ENCODE data around the gene AFAP1L2. TPM values are rescaled to one million over a fixed set of nuclear protein-coding genes. Genes with fewer than 3 reads are reported as not detected.

AFAP1L2 gene
- total RNA-seq, 4 donors from 2014 or later, result 6.5 to 35.5 (median 12.9) TPM

DNA sequence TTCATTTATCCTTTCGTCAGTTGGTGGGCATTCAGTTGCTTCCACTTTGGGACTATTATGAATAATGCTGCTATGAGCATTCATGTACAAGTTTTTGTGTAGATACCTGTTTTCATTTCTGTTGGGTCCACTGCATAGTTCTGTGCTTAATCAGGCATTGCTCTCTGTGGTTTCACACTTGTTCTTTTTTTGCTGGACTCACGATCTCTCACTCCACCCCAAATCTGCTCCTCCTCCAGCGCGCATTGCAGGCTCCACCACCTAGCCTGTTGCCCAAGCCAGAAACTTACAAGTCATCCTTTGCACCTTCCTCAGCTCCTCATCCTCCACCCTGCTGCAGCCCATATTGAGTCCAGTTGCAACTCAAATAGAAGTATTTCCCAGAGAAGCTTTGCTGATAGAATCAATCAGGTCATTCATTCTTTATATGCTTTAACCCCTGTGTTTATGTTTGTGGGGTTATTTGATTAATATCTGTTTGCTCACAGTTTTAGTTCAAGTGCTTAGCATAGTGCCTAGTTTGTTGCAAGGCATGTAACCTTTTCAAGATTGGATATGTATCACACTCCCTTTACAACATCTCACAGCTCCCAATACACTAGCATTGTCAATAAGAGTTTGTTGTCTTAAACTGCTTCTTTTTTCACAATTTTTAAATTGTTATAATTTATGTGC lies 16.6 kb upstream of the AFAP1L2 start:
- no peak for TF ChIP-seq POLR2A (IDR thresholded peaks at IDR 0.05)
- TF ChIP-seq, protein P1, sequence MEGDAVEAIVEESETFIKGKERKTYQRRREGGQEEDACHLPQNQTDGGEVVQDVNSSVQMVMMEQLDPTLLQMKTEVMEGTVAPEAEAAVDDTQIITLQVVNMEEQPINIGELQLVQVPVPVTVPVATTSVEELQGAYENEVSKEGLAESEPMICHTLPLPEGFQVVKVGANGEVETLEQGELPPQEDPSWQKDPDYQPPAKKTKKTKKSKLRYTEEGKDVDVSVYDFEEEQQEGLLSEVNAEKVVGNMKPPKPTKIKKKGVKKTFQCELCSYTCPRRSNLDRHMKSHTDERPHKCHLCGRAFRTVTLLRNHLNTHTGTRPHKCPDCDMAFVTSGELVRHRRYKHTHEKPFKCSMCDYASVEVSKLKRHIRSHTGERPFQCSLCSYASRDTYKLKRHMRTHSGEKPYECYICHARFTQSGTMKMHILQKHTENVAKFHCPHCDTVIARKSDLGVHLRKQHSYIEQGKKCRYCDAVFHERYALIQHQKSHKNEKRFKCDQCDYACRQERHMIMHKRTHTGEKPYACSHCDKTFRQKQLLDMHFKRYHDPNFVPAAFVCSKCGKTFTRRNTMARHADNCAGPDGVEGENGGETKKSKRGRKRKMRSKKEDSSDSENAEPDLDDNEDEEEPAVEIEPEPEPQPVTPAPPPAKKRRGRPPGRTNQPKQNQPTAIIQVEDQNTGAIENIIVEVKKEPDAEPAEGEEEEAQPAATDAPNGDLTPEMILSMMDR (IDR thresholded peaks at IDR 0.05), result no peak
- no peaks in the 10 kb centered on the region for H3K4me1 ChIP-seq
- no peaks in the 10 kb centered on the region for H3K27me3 ChIP-seq
- peak in 1 of 3 donors; percentile 19 for DNase-seq
- H3K27ac ChIP-seq, result no peak overlapping the region
- H3K9me3 ChIP-seq, result no peaks in the 10 kb centered on the region
- no peaks in the 10 kb centered on the region for H3K36me3 ChIP-seq
- H3K4me3 ChIP-seq, result no peak overlapping the region

GRCh38 chr10:114418109-114418508 lies 13.8 kb upstream of the AFAP1L2 start:
- TF ChIP-seq, protein P1 (IDR thresholded peaks at IDR 0.05), result no peak
- TF ChIP-seq POLR2A (IDR thresholded peaks at IDR 0.05), result no peak
- DNase-seq, result no peak
- H3K27ac ChIP-seq, result no peak overlapping the region
- no peaks in the 10 kb centered on the region for H3K27me3 ChIP-seq
- no peaks in the 10 kb centered on the region for H3K36me3 ChIP-seq
- no peaks in the 10 kb centered on the region for H3K9me3 ChIP-seq
- H3K4me1 ChIP-seq, result no peaks in the 10 kb centered on the region
- H3K4me3 ChIP-seq, result no peak overlapping the region

DNA sequence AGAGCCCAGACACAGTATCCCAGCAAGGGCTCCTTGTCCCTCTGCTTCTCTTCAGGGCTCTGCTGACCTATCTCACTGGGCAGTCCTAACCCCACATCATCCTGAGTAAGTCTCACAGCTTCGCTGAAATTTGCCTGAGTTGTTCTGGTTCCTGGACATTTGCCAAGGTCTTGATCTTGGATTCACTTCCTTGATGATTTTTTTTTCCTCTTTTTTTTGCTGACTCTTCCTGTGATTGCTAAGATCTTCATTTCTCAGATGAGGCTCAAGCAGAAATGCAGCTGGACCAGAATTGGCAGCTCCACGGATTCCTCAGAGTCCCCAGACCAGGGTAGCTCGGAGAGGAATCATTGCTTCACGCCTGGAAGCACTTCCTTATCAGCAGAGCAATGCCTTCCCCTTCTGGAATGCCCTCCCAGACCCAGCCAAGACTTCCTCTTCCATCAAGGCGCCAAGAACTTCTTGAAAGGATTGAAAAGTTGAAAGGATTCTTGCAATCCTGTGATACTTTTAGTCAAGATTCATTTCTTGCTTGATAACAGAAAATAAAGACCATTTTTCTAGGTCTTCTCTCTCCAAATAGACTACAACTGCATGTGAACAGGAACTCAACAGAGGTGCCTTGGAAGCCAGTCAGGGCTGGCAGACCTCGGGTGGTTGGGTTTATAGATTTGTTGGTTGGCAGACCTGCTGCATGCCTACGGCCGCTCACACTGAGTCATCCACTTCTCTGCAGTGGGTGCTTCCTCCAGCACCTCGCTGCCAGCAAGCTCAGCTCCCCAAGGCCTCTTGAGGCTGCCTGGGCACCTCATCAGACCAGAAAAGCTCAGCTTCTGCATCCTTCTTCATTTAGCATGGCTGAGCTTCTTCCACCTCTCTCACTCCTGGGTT lies 8.8 kb upstream of the AFAP1L2 start:
- Histone ChIP-seq H3K36me3 (no peaks in the 10 kb centered on the region), H3K4me3 (no peak overlapping the region), H3K27ac (no peak overlapping the region), H3K4me1 (no peaks in the 10 kb centered on the region), H3K9me3 (no peaks in the 10 kb centered on the region), H3K27me3 (no peaks in the 10 kb centered on the region)
- DNase-seq, result peak in 1 of 3 donors; percentile 43
- TF ChIP-seq POLR2A (IDR thresholded peaks at IDR 0.05), result no peak
- TF ChIP-seq, protein P1 (IDR thresholded peaks at IDR 0.05), result no peak

DNA sequence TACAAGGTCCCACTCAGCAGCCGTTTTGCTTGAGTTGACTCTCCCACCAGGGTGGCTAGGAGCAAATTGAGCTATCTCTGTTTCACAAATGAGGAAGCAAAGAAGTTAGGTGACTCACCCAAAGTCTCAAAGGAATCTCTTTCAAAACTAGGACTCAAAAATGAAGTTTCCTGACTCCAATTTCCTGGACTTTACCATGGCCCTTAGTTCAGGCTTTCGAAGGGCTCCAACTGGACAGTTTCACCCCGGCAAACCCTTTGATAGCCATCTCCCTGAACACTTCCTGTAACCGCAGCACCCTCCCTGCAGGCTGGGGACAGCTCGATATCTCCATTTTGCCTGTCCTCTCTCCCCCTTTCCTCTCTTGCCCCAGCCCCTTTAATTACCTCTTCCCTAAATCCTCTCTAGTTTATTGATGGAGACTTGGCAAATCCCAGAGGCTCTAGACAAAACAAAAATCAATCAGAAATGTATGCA lies 4.7 kb upstream of the AFAP1L2 start:
- no peak overlapping the region for H3K27ac ChIP-seq
- no peaks in the 10 kb centered on the region for H3K36me3 ChIP-seq
- H3K27me3 ChIP-seq, result no peaks in the 10 kb centered on the region
- no peaks in the 10 kb centered on the region for H3K9me3 ChIP-seq
- TF ChIP-seq, protein P1 (IDR thresholded peaks at IDR 0.05), result no peak
- TF ChIP-seq POLR2A (IDR thresholded peaks at IDR 0.05), result no peak
- H3K4me1 ChIP-seq, result peaks cover 0 to 2% (median 0%) of the 10 kb centered on the region in 4 donors
- no peak overlapping the region for H3K4me3 ChIP-seq
- DNase-seq, result no peak

GRCh38 chr10:114408112-114408967 lies 4.0 kb upstream of the AFAP1L2 start:
- no peak overlapping the region for H3K4me3 ChIP-seq
- no peak overlapping the region for H3K27ac ChIP-seq
- DNase-seq, result no peak
- no peaks in the 10 kb centered on the region for H3K27me3 ChIP-seq
- H3K36me3 ChIP-seq, result no peaks in the 10 kb centered on the region
- no peak for TF ChIP-seq POLR2A (IDR thresholded peaks at IDR 0.05)
- TF ChIP-seq, protein P1 (IDR thresholded peaks at IDR 0.05), result no peak
- no peaks in the 10 kb centered on the region for H3K9me3 ChIP-seq
- peaks cover 0 to 9% (median 0%) of the 10 kb centered on the region in 4 donors for H3K4me1 ChIP-seq

All from Peyer's patch (tissue), 4 donors.